ENCODE results near the gene LRRC3.
"Not testable (repeated sequence)": the region's sequence is repeated elsewhere in the genome, so short reads cannot be mapped to it uniquely, and the experiment has no call there.

LRRC3 gene

GRCh38 chr21:44459712-44460440, 4.6 kb downstream of the LRRC3 start:
- no peak for DNase-seq

GRCh38 chr21:44460441-44460755, 5.1 kb downstream of the LRRC3 start:
- DNase-seq, result no peak

- DNase-seq, result no peak
These were observed 5.7 kb downstream of the LRRC3 start for GRCh38 chr21:44461005-44461404.

GRCh38 chr21:44461464-44462001, 6.2 kb downstream of the LRRC3 start:
- DNase-seq, result no peak

GRCh38 chr21:44462086-44462833, 7.0 kb downstream of the LRRC3 start:
- DNase-seq, result no peak

GRCh38 chr21:44462834-44463200, 7.5 kb downstream of the LRRC3 start:
- DNase-seq, result no peak

- DNase-seq, result no peak
These were observed 8.4 kb downstream of the LRRC3 start for GRCh38 chr21:44463724-44464123.

GRCh38 chr21:44464351-44464750, 9.0 kb downstream of the LRRC3 start:
- DNase-seq, result no peak

GRCh38 chr21:44466351-44466954, 11.1 kb downstream of the LRRC3 start:
- DNase-seq, result no peak

- DNase-seq, result no peak
These were observed 11.9 kb downstream of the LRRC3 start for GRCh38 chr21:44466996-44467858.

- no peak for DNase-seq
These were observed 12.5 kb downstream of the LRRC3 start for GRCh38 chr21:44467859-44468195.

GRCh38 chr21:44471341-44471740, 16.0 kb downstream of the LRRC3 start:
- no peak for DNase-seq

- no peak for DNase-seq
These were observed 16.7 kb downstream of the LRRC3 start for GRCh38 chr21:44471996-44472395.

GRCh38 chr21:44473915-44474555, 18.7 kb downstream of the LRRC3 start:
- DNase-seq, result no peak

GRCh38 chr21:44475266-44475845, 20.0 kb downstream of the LRRC3 start:
- DNase-seq, result no peak

GRCh38 chr21:44477131-44477530, 21.8 kb downstream of the LRRC3 start:
- no peak for DNase-seq

- no peak for DNase-seq
These were observed 22.4 kb downstream of the LRRC3 start for GRCh38 chr21:44477712-44478111.

GRCh38 chr21:44478124-44478800, 23.0 kb downstream of the LRRC3 start:
- DNase-seq, result no peak

- DNase-seq, result no peak
These were observed 23.5 kb downstream of the LRRC3 start for GRCh38 chr21:44478801-44479167.

GRCh38 chr21:44479556-44480199, 24.4 kb downstream of the LRRC3 start:
- DNase-seq, result not testable (repeated sequence)
